Measurements from ENCODE around the gene LZTFL1.

The LZTFL1 gene

GRCh38 chr3:45776611-45777010 is 65.3 kb downstream of the LZTFL1 start:
- H3K4me3 ChIP-seq (replicated peaks; ENCODE audit: low read depth, low read length): no peak overlapping the region
- no peak for TF ChIP-seq CTCF (IDR thresholded peaks at IDR 0.05; ENCODE audit: low read depth, low read length, missing control alignments)
- no peak for DNase-seq (ENCODE audit: extremely low read depth, low read depth)

- TF ChIP-seq CTCF (IDR thresholded peaks at IDR 0.05; ENCODE audit: low read depth, low read length, missing control alignments): no peak
- no peak for DNase-seq (ENCODE audit: extremely low read depth, low read depth)
- no peak overlapping the region for H3K4me3 ChIP-seq (replicated peaks; ENCODE audit: low read depth, low read length)
These were observed 65.7 kb downstream of the LZTFL1 start for GRCh38 chr3:45776301-45776595.

- no peak overlapping the region for H3K4me3 ChIP-seq (replicated peaks; ENCODE audit: low read depth, low read length)
- DNase-seq (ENCODE audit: extremely low read depth, low read depth): no peak
- TF ChIP-seq CTCF (IDR thresholded peaks at IDR 0.05; ENCODE audit: low read depth, low read length, missing control alignments): no peak
These were observed 66.2 kb downstream of the LZTFL1 start for GRCh38 chr3:45775571-45776300.

- DNase-seq (ENCODE audit: extremely low read depth, low read depth): no peak
- no peak overlapping the region for H3K4me3 ChIP-seq (replicated peaks; ENCODE audit: low read depth, low read length)
- TF ChIP-seq CTCF (IDR thresholded peaks at IDR 0.05; ENCODE audit: low read depth, low read length, missing control alignments): no peak
These were observed 67.1 kb downstream of the LZTFL1 start for GRCh38 chr3:45774581-45775521.

GRCh38 chr3:45773714-45774449 is 68.0 kb downstream of the LZTFL1 start:
- DNase-seq (ENCODE audit: extremely low read depth, low read depth): no peak
- no peak for TF ChIP-seq CTCF (IDR thresholded peaks at IDR 0.05; ENCODE audit: low read depth, low read length, missing control alignments)
- H3K4me3 ChIP-seq (replicated peaks; ENCODE audit: low read depth, low read length): no peak overlapping the region
